ENCODE measurements around the gene FBL. TPM values are rescaled to one million over a fixed set of nuclear protein-coding genes. Genes with fewer than 3 reads are reported as not detected.
A peak's percentile ranks its signal among the peaks of the same experiment; 100 is the strongest.

FBL gene
- total RNA-seq, 2 experiments from 2014 or later, result 344 to 357 TPM

DNA sequence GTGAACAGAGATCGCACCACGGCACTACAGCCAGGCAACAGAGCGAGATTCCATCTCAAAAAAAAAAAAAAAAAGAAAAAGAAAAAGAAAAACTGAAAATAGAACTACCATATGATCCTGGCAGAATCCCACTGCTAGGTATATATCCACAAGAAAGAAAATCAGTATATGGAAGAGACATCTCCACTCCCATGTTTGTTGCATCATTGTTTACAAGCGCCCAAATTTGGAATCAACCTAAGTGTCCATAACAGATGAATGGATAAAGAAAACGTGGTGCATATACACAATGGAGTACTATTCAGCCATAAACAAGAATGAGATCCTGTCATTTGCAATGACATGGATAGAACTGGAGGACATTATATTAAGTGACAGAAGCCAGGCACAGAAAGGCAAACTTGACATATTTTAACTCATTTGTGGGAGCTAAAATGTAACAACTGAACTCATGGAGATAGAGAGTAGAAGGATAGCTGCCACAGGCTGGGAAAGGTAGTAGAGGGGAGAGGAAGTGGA is 38.3 kb downstream of the FBL start:
- Mint-ChIP-seq H3K36me3 (peaks cover 1% of the 10 kb centered on the region), H3K9me3 (peaks cover 4% of the 10 kb centered on the region), H3K27ac (no peak overlapping the region), H3K4me1 (no peaks in the 10 kb centered on the region), H3K27me3 (peaks cover 5% of the 10 kb centered on the region), H3K4me3 (no peak overlapping the region)
- no peak for DNase-seq
- POLR2A ChIA-PET, result interaction anchor here (0.7 kb wide), 1 partner anchor 381 kb away, joined by 5 read pairs; no protein-coding TSS in a partner anchor
- no peak for ATAC-seq (ENCODE audit: low read depth)

DNA sequence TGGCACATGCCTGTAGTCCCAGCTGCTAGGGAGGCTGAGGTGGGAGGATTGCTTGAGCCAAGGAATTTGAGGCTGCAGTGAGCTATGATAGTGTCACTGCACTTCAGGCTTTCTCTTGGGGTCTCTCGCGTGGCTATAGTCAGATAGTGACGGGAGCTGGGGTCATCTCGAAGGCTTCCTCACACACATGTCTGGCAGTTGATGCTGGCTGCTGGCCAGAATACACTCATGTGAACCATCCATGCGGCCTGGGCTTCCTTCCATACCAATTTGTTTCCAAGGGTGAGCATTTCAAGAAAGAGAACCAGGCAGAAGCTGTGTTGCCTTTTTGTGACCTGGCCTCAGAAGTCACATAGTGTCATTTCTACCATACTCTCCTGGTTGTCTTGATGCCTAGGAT is 41.1 kb downstream of the FBL start:
- H3K27me3 Mint-ChIP-seq, result peaks cover 9% of the 10 kb centered on the region
- no peaks in the 10 kb centered on the region for H3K4me1 Mint-ChIP-seq
- peaks cover 4% of the 10 kb centered on the region for H3K9me3 Mint-ChIP-seq
- DNase-seq, result no peak
- no peaks in the 10 kb centered on the region for H3K36me3 Mint-ChIP-seq
- no peak overlapping the region for H3K4me3 Mint-ChIP-seq
- POLR2A ChIA-PET, result no interaction called here
- no peak overlapping the region for H3K27ac Mint-ChIP-seq
- ATAC-seq (ENCODE audit: low read depth), result no peak

DNA sequence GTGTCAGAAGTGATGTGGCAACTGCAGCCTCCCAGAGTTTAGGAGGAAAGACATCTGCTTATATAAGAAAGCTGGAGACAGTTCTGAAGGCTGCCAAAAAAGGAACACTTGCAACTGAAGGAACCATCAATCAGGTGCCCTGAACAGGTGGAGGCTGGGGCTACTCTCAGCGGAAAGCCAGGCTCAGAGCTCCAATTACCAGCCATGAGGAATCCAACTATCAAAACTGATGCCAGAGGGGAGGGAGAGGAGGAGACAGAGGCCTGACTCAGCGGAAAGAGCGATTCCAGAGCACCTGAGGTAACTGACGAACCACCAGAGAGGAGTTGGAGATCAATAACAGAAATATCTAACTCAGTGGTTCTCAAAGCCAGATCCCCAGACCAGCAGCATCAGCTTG is 43.2 kb downstream of the FBL start:
- Mint-ChIP-seq H3K27me3 (peaks cover 10% of the 10 kb centered on the region), H3K9me3 (peaks cover 1% of the 10 kb centered on the region), H3K4me3 (no peak overlapping the region), H3K27ac (no peak overlapping the region), H3K4me1 (no peaks in the 10 kb centered on the region), H3K36me3 (no peaks in the 10 kb centered on the region)
- DNase-seq, result no peak
- POLR2A ChIA-PET, result no interaction called here
- no peak for ATAC-seq (ENCODE audit: low read depth)

DNA sequence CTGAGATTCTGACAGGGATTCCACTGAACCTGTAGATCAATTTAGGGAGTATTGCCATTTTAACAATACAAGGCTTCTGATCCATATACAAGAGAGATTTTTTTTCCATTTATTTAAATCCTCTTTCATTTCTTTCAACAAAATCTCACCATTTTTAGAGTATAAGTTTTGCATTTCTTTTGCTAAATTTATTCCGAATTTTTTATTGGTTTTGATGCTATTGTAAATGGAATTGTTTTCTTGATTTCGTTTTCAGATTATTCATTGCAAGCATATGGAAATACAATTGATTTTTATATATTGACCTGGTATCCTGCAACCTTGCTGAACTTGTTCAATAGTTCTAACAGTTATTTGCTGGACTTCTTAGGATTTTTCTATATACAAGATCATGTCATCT is 49.1 kb downstream of the FBL start:
- no peaks in the 10 kb centered on the region for H3K36me3 Mint-ChIP-seq
- peaks cover 15% of the 10 kb centered on the region for H3K4me1 Mint-ChIP-seq
- no peak overlapping the region for H3K4me3 Mint-ChIP-seq
- peaks cover 26% of the 10 kb centered on the region for H3K27me3 Mint-ChIP-seq
- no peak for DNase-seq
- POLR2A ChIA-PET, result no interaction called here
- no peak overlapping the region for H3K27ac Mint-ChIP-seq
- H3K9me3 Mint-ChIP-seq, result no peaks in the 10 kb centered on the region
- no peak for ATAC-seq (ENCODE audit: low read depth)

DNA sequence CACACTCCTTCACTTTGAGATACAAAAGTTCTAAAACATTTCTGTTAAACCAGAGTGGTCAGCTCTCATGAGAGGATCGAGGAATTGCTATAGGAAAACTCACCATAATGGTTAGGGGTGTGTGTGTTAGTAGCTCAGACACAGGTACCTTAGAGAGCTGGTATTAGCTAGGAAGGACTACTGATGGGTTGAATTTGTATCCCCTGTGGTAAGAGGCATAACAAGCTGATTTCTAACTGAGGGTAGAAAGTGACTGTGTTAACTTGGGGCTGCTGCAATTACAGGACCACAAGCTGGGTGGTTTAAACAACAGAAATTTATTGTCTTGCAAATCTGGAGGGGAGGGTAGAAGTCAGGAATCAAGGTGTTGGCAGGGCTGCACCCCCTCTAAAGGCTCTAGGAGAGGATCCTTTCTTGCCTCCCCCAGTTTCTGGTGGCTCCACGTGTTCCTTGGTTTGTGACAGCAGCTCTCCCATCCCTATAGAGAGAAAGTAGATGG is 50.1 kb downstream of the FBL start:
- Mint-ChIP-seq H3K27ac (no peak overlapping the region), H3K4me1 (peaks cover 15% of the 10 kb centered on the region), H3K4me3 (no peak overlapping the region), H3K9me3 (no peaks in the 10 kb centered on the region), H3K27me3 (peaks cover 25% of the 10 kb centered on the region), H3K36me3 (no peaks in the 10 kb centered on the region)
- POLR2A ChIA-PET, result interaction anchor here (0.6 to 0.8 kb wide), 2 partner anchors 12 to 33 kb away, joined by 3 to 4 read pairs; no protein-coding TSS in a partner anchor
- DNase-seq, result no peak
- no peak for ATAC-seq (ENCODE audit: low read depth)

DNA sequence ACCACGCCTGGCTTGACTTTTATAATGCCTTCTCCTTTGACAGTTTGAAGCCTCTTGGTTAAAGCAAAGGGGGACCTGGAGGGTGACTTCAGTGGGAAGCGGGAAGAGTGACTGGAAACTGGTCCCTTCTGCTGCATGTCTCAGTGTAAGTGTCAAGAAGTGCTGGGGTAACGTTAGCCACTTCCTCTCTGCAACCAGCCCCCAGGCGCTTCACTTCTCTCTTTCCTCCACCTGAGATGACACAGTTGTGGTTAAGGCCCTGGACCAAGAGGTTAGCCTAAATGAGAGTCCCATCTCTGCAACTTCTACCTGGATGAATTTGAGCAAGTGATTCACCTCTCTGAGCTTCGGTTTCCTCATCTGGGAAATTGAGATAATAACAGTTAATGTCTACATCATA is 51.2 kb downstream of the FBL start:
- no peaks in the 10 kb centered on the region for H3K36me3 Mint-ChIP-seq
- H3K27ac Mint-ChIP-seq, result peak overlapping the region; percentile 65
- DNase-seq, result peak; percentile 32
- peak overlapping the region; percentile 44 for H3K4me3 Mint-ChIP-seq
- no peaks in the 10 kb centered on the region for H3K9me3 Mint-ChIP-seq
- peaks cover 15% of the 10 kb centered on the region for H3K4me1 Mint-ChIP-seq
- peaks cover 23% of the 10 kb centered on the region for H3K27me3 Mint-ChIP-seq
- peak; percentile 48 for ATAC-seq (ENCODE audit: low read depth)
- POLR2A ChIA-PET, result interaction anchor here (0.6 kb wide), 2 partner anchors 348 to 702 kb away, joined by 3 to 5 read pairs; no protein-coding TSS in a partner anchor

DNA sequence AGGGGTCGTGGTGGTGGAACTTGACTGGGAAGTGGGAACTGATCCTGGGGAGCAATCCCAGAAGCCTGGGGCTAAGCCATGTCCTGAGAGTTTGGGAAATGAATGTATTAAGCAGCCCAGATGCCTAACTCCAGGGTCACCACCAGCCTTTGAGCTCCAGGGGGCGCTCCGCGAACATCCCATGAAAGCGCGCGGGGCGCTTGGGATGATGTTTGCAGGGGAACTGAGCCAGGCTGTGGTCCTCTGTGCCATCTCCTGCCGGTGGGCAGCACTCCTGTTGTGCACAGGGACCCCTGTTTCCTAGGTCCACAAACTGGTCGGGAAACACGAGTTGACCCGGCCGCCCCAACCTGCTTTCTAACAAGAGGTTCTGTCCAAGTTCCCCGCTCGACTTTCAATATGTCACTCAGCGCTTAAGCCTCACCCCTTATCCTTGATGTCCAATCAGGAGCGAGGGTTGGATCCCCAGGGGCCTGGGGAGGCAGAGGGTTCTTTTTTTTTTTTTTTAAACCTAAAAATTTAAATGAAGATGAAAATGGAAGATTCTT is 53.1 kb downstream of the FBL start:
- peak; percentile 87 for DNase-seq
- ATAC-seq (ENCODE audit: low read depth), result peak; percentile 90
- no peak overlapping the region for H3K27ac Mint-ChIP-seq

DNA sequence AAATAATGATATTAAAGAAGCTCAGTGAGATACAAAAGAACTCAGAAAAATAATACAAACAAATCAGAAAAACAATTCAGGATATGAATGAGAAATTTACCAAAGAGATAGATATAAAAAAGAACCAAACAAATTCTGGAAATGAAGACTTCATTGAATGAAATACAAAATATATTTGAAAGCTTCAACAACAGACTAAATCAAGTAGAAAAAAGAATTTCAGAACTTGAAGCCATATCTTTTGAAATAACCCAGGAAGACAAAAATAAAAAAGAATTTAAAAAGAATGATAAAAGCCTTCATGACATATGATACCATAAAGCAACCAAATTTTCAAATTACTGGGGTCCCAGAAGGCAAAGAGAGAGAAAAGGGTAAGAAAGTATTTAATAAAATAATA is 57.9 kb downstream of the FBL start:
- H3K4me3 Mint-ChIP-seq, result no peak overlapping the region
- peaks cover 38% of the 10 kb centered on the region for H3K27me3 Mint-ChIP-seq
- peaks cover 2% of the 10 kb centered on the region for H3K4me1 Mint-ChIP-seq
- DNase-seq, result no peak
- ATAC-seq (ENCODE audit: low read depth), result no peak
- peaks cover 5% of the 10 kb centered on the region for H3K36me3 Mint-ChIP-seq
- H3K27ac Mint-ChIP-seq, result no peak overlapping the region
- peaks cover 9% of the 10 kb centered on the region for H3K9me3 Mint-ChIP-seq
- POLR2A ChIA-PET, result no interaction called here

More for the DNA sequence above, 53.1 kb downstream of the FBL start:
- POLR2A ChIA-PET, result interaction anchor here (0.6 to 2.4 kb wide), 5 partner anchors 41 to 302 kb away, joined by 4 to 15 read pairs (median 5); partner anchors contain the start of genes DYRK1B, FBL and PSMC4
- Mint-ChIP-seq H3K4me3 (peak overlapping the region; percentile 79), H3K36me3 (peaks cover 3% of the 10 kb centered on the region), H3K9me3 (peaks cover 5% of the 10 kb centered on the region), H3K4me1 (peaks cover 15% of the 10 kb centered on the region), H3K27me3 (peaks cover 23% of the 10 kb centered on the region)

Small RNA genes lying within 50 kb of the gene (microRNA-seq; reads per million reads assigned to microRNA genes)
- gene MIR6719, result 4.2 reads per million

Other genes with a start within 250 kb of the FBL start
- gene LGALS13, start 243.9 kb downstream of the FBL start, total RNA-seq, result not detected
- not detected for gene LGALS16, start 190.5 kb downstream of the FBL start, total RNA-seq
- not detected for gene LGALS14, start 141.9 kb downstream of the FBL start, total RNA-seq
- not detected for gene CLC, start 108.3 kb downstream of the FBL start, total RNA-seq
- gene LEUTX, start 67.5 kb downstream of the FBL start, total RNA-seq, result not detected
- 10 to 100 TPM; 15.8 to 17.3 TPM for gene DYRK1B, start 12.2 kb downstream of the FBL start, total RNA-seq
- 10 to 100 TPM; 13.1 to 14.0 TPM for gene FCGBP, start 88.3 kb upstream of the FBL start, total RNA-seq
- gene PSMC4, start 124.8 kb upstream of the FBL start, total RNA-seq, result 10 to 100 TPM; 81.9 to 84.5 TPM
- 1 to 10 TPM; 9.3 to 9.9 TPM for gene ZNF546, start 150.7 kb upstream of the FBL start, total RNA-seq
- 10 to 100 TPM; 35.6 to 39.4 TPM for gene ZNF780B, start 209.9 kb upstream of the FBL start, total RNA-seq
- gene ZNF780A, start 244.6 kb upstream of the FBL start, total RNA-seq, result 10 to 100 TPM; 30.2 to 32.2 TPM